NCI-H2171 (cell line): ENCODE measurements around the gene GRB10.

ENCODE experiments used
- DNase-seq: peaks from one replicate; lab custom pipeline; 2025; lab: John Stamatoyannopoulos, UW

GRB10 gene

GRCh38 chr7:50782375-50783208 is at the start of gene GRB10:
Gene GRB10, minus strand, starts transcription at chr7:50782896. Its CDS starts 50,574 bp downstream, at chr7:50732322.
- no peak for DNase-seq

- DNase-seq: no peak
These were observed 46.1 kb upstream of the GRB10 start for GRCh38 chr7:50828801-50829200.

GRCh38 chr7:50828116-50828515 is 45.4 kb upstream of the GRB10 start:
- no peak for DNase-seq

GRCh38 chr7:50827281-50827680 is 44.6 kb upstream of the GRB10 start:
- DNase-seq: no peak

- no peak for DNase-seq
These were observed 43.9 kb upstream of the GRB10 start for GRCh38 chr7:50826371-50827172.

GRCh38 chr7:50825465-50825864 is 42.8 kb upstream of the GRB10 start:
- DNase-seq: no peak

- no peak for DNase-seq
These were observed 42.2 kb upstream of the GRB10 start for GRCh38 chr7:50824882-50825281.

- DNase-seq: no peak
These were observed 40.0 kb upstream of the GRB10 start for GRCh38 chr7:50822706-50823105.

- DNase-seq: no peak
These were observed 39.4 kb upstream of the GRB10 start for GRCh38 chr7:50822110-50822509.

GRCh38 chr7:50821457-50822008 is 38.8 kb upstream of the GRB10 start:
- no peak for DNase-seq

GRCh38 chr7:50818324-50818723 is 35.6 kb upstream of the GRB10 start:
- DNase-seq: no peak

- no peak for DNase-seq
These were observed 34.9 kb upstream of the GRB10 start for GRCh38 chr7:50817561-50817960.

- no peak for DNase-seq
These were observed 32.4 kb upstream of the GRB10 start for GRCh38 chr7:50815138-50815537.

GRCh38 chr7:50814166-50814565 is 31.5 kb upstream of the GRB10 start:
- no peak for DNase-seq

- DNase-seq: no peak
These were observed 30.3 kb upstream of the GRB10 start for GRCh38 chr7:50812841-50813475.

- DNase-seq: no peak
These were observed 29.4 kb upstream of the GRB10 start for GRCh38 chr7:50812094-50812493.

GRCh38 chr7:50808282-50808888 is 25.7 kb upstream of the GRB10 start:
- DNase-seq: no peak

GRCh38 chr7:50807026-50807730 is 24.5 kb upstream of the GRB10 start:
- no peak for DNase-seq

- no peak for DNase-seq
These were observed 23.4 kb upstream of the GRB10 start for GRCh38 chr7:50806143-50806542.

- no peak for DNase-seq
These were observed 22.9 kb upstream of the GRB10 start for GRCh38 chr7:50805447-50806125.
